Suprapubic skin (tissue), 4 donors: Measurements from ENCODE around the gene PITHD1. TPM values are rescaled to one million over a fixed set of nuclear protein-coding genes. Genes with fewer than 3 reads are reported as not detected.

Experiments used
- DNase-seq, 2 donors: peaks; one replicate each; pipeline ENCODE4 v3.0.0-alpha.2; 2019; ENCODE audit warnings: low spot score in 2 of 2
- H3K27ac ChIP-seq: fragments of 200-600 bp; sonication (generic); one replicate; pipeline ENCODE4 v1.5.1; 2019
- H3K27me3 ChIP-seq: fragments of 200-600 bp; sonication (generic); one replicate; pipeline ENCODE4 v1.5.1; 2019
- H3K36me3 ChIP-seq: fragments of 200-600 bp; sonication (generic); one replicate; pipeline ENCODE4 v1.5.1; 2019
- H3K4me1 ChIP-seq: fragments of 200-600 bp; sonication (generic); one replicate; pipeline ENCODE4 v1.5.1; 2019
- H3K4me3 ChIP-seq: fragments of 200-600 bp; sonication (generic); one replicate; pipeline ENCODE4 v1.5.1; 2019; ENCODE audit warnings: mild to moderate bottlenecking
- H3K9me3 ChIP-seq: fragments of 200-600 bp; sonication (generic); one replicate; pipeline ENCODE4 v1.5.1; 2019
- CTCF ChIP-seq, 2 donors: fragments of 200-600 bp in 1 of 2; fragments of 450-650 bp in 1 of 2; sonication (generic) in 1 of 2; IDR thresholded peaks; one replicate each; pipeline ENCODE4 v1.5.1; 2016 to 2019; ENCODE audit warnings: antibody characterized with exemption in 2 of 2, mild to moderate bottlenecking in 1 of 2, moderate library complexity in 1 of 2
- EP300 ChIP-seq: sonication (generic); formaldehyde crosslinking; IDR thresholded peaks from one replicate; pipeline ENCODE4 v1.6.1; 2017; ENCODE audit warnings: antibody characterized with exemption
- POLR2A ChIP-seq, 2 donors: fragments of 450-650 bp; IDR thresholded peaks; one replicate each; pipeline ENCODE4 v1.6.1; 2017; ENCODE audit warnings: antibody characterized with exemption in 2 of 2, mild to moderate bottlenecking in 2 of 2, moderate library complexity in 2 of 2
- POLR2AphosphoS5 ChIP-seq, 3 donors: sonication (generic); formaldehyde crosslinking; IDR thresholded peaks; one replicate each; pipeline ENCODE4 v1.6.1; 2017; ENCODE audit warnings: antibody characterized with exemption in 3 of 3
- WGBS: methylation state at CpG from one replicate; pipeline ENCODE4 v1.1.5; 2018; 5-methylcytosine and 5-hydroxymethylcytosine counted together
- total RNA-seq, 4 donors: library from RNA; depleted of rRNA; stranded (reverse); fragments of >200 nt; gene quantifications; one replicate each; pipeline ENCODE4 v1.1.0, GENCODE V29; 2016

PITHD1 gene
- total RNA-seq, 4 donors from 2014 or later, result 49.4 to 93.1 (median 74.3) TPM

- 61% methylated on average over 11 of the region's 11 CpGs for WGBS
- Histone ChIP-seq H3K27me3 (no peaks in the 10 kb centered on the region), H3K36me3 (peaks cover 69% of the 10 kb centered on the region), H3K4me3 (no peak overlapping the region), H3K4me1 (peaks cover 18% of the 10 kb centered on the region), H3K9me3 (no peaks in the 10 kb centered on the region), H3K27ac (no peak overlapping the region)
- DNase-seq, result no peak
- TF ChIP-seq POLR2A (IDR thresholded peaks at IDR 0.05) (no peak), CTCF (IDR thresholded peaks at IDR 0.05) (peak in 1 of 2 donors; percentile 53)
Observed at GRCh38 chr1:23751050-23751814, 27.0 kb upstream of the PITHD1 start.

GRCh38 chr1:23751815-23752200 is 26.4 kb upstream of the PITHD1 start:
- H3K36me3 ChIP-seq, result peaks cover 70% of the 10 kb centered on the region
- no peak overlapping the region for H3K27ac ChIP-seq
- no peak for TF ChIP-seq EP300
- 95% methylated on average over 4 of the region's 4 CpGs for WGBS
- no peak overlapping the region for H3K4me3 ChIP-seq
- DNase-seq, result no peak
- H3K4me1 ChIP-seq, result peaks cover 17% of the 10 kb centered on the region
- no peaks in the 10 kb centered on the region for H3K9me3 ChIP-seq
- no peaks in the 10 kb centered on the region for H3K27me3 ChIP-seq

- no peak overlapping the region for H3K4me3 ChIP-seq
- DNase-seq, result no peak
- TF ChIP-seq POLR2A (IDR thresholded peaks at IDR 0.05), result no peak
- TF ChIP-seq POLR2AphosphoS5 (IDR thresholded peaks at IDR 0.05), result no peak
- no peak for TF ChIP-seq CTCF (IDR thresholded peaks at IDR 0.05)
- no peak for TF ChIP-seq EP300
- H3K9me3 ChIP-seq, result no peaks in the 10 kb centered on the region
- WGBS, result 91% methylated on average over 1 of the region's 1 CpG
- peaks cover 81% of the 10 kb centered on the region for H3K36me3 ChIP-seq
- no peak overlapping the region for H3K27ac ChIP-seq
- peaks cover 7% of the 10 kb centered on the region for H3K4me1 ChIP-seq
- no peaks in the 10 kb centered on the region for H3K27me3 ChIP-seq
Observed at GRCh38 chr1:23752909-23753308, 25.3 kb upstream of the PITHD1 start.

- no peak for DNase-seq
- no peaks in the 10 kb centered on the region for H3K9me3 ChIP-seq
- H3K27ac ChIP-seq, result no peak overlapping the region
- H3K27me3 ChIP-seq, result no peaks in the 10 kb centered on the region
- 88% methylated on average over 3 of the region's 3 CpGs for WGBS
- H3K36me3 ChIP-seq, result peaks cover 97% of the 10 kb centered on the region
- TF ChIP-seq POLR2A (IDR thresholded peaks at IDR 0.05) (no peak), POLR2AphosphoS5 (IDR thresholded peaks at IDR 0.05) (no peak), EP300 (no peak), CTCF (IDR thresholded peaks at IDR 0.05) (no peak)
- no peak overlapping the region for H3K4me3 ChIP-seq
- no peaks in the 10 kb centered on the region for H3K4me1 ChIP-seq
Observed at GRCh38 chr1:23756676-23757075, 21.5 kb upstream of the PITHD1 start.

GRCh38 chr1:23757812-23758211 is 20.4 kb upstream of the PITHD1 start:
- Histone ChIP-seq H3K9me3 (no peaks in the 10 kb centered on the region), H3K27ac (no peak overlapping the region), H3K27me3 (no peaks in the 10 kb centered on the region), H3K4me3 (no peak overlapping the region), H3K36me3 (peaks cover 91% of the 10 kb centered on the region), H3K4me1 (no peaks in the 10 kb centered on the region)
- no peak for DNase-seq
- TF ChIP-seq POLR2A (IDR thresholded peaks at IDR 0.05) (no peak), CTCF (IDR thresholded peaks at IDR 0.05) (no peak), EP300 (no peak), POLR2AphosphoS5 (IDR thresholded peaks at IDR 0.05) (no peak)
- 84% methylated on average over 1 of the region's 1 CpG for WGBS

- H3K27ac ChIP-seq, result no peak overlapping the region
- no peaks in the 10 kb centered on the region for H3K9me3 ChIP-seq
- H3K4me1 ChIP-seq, result no peaks in the 10 kb centered on the region
- no peak for DNase-seq
- no peak overlapping the region for H3K4me3 ChIP-seq
- no peaks in the 10 kb centered on the region for H3K27me3 ChIP-seq
- no peak for TF ChIP-seq EP300
- TF ChIP-seq POLR2AphosphoS5 (IDR thresholded peaks at IDR 0.05), result no peak
- TF ChIP-seq CTCF (IDR thresholded peaks at IDR 0.05), result no peak
- TF ChIP-seq POLR2A (IDR thresholded peaks at IDR 0.05), result no peak
- H3K36me3 ChIP-seq, result peaks cover 84% of the 10 kb centered on the region
- WGBS, result 29% methylated on average over 4 of the region's 4 CpGs
Observed at GRCh38 chr1:23759277-23759676, 18.9 kb upstream of the PITHD1 start.
